ENCODE measurements around the gene HNMT.

DNA sequence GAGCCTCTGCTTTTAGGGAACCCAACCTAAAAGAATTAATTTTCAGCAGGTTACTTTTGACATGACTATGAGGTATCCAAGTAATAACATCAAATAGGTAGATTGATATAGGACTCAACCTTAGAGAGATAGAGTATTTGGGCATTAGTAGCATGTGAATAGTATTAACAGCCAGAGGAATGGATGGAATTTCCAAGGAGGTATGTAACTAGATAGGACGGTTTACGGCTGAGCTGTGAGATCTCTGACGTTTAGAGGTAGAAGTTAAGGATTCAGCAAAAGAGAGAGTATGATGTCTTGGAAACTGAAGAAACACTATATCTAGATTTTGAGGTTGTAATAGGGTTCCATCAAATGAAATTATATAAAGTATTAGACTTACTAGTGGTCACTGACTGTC lies 70.3 kb downstream of the HNMT start:
- TF ChIP-seq, protein P1, sequence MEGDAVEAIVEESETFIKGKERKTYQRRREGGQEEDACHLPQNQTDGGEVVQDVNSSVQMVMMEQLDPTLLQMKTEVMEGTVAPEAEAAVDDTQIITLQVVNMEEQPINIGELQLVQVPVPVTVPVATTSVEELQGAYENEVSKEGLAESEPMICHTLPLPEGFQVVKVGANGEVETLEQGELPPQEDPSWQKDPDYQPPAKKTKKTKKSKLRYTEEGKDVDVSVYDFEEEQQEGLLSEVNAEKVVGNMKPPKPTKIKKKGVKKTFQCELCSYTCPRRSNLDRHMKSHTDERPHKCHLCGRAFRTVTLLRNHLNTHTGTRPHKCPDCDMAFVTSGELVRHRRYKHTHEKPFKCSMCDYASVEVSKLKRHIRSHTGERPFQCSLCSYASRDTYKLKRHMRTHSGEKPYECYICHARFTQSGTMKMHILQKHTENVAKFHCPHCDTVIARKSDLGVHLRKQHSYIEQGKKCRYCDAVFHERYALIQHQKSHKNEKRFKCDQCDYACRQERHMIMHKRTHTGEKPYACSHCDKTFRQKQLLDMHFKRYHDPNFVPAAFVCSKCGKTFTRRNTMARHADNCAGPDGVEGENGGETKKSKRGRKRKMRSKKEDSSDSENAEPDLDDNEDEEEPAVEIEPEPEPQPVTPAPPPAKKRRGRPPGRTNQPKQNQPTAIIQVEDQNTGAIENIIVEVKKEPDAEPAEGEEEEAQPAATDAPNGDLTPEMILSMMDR (IDR thresholded peaks at IDR 0.05; ENCODE audit: poor library complexity, severe bottlenecking) = no peak
- TF ChIP-seq EP300 (conservative IDR thresholded peaks at IDR 0.05; ENCODE audit: poor library complexity, severe bottlenecking) (no peak), SMC3 (conservative IDR thresholded peaks at IDR 0.05; ENCODE audit: poor library complexity) (no peak), RAD21 (conservative IDR thresholded peaks at IDR 0.05) (no peak), POLR2AphosphoS5 (IDR thresholded peaks at IDR 0.05) (no peak), EZH2 (IDR thresholded peaks at IDR 0.05; ENCODE audit: borderline replicate concordance, insufficient read depth, low read length, poor library complexity, severe bottlenecking) (no peak), MXI1 (conservative IDR thresholded peaks at IDR 0.05; ENCODE audit: poor library complexity, severe bottlenecking) (no peak)
